GM21723 (cell line): ENCODE measurements around the gene P2RX6.
"Not testable (repeated sequence)": the region's sequence is repeated elsewhere in the genome, so short reads cannot be mapped to it uniquely, and the experiment has no call there.

Experiments
- ATAC-seq: cut with Tn5 transposase; IDR thresholded peaks from one replicate; pipeline ENCODE4 v1.9.1; 2021; ENCODE audit warnings: mild to moderate bottlenecking, moderate library complexity; ENCODE audit not compliant: unreplicated experiment

P2RX6 gene

GRCh38 chr22:21014726-21015465, at the start of gene P2RX6:
Gene P2RX6, plus strand, starts transcription at chr22:21015165. Its CDS starts 10 bp downstream, at chr22:21015175.
- ATAC-seq = no peak

DNA sequence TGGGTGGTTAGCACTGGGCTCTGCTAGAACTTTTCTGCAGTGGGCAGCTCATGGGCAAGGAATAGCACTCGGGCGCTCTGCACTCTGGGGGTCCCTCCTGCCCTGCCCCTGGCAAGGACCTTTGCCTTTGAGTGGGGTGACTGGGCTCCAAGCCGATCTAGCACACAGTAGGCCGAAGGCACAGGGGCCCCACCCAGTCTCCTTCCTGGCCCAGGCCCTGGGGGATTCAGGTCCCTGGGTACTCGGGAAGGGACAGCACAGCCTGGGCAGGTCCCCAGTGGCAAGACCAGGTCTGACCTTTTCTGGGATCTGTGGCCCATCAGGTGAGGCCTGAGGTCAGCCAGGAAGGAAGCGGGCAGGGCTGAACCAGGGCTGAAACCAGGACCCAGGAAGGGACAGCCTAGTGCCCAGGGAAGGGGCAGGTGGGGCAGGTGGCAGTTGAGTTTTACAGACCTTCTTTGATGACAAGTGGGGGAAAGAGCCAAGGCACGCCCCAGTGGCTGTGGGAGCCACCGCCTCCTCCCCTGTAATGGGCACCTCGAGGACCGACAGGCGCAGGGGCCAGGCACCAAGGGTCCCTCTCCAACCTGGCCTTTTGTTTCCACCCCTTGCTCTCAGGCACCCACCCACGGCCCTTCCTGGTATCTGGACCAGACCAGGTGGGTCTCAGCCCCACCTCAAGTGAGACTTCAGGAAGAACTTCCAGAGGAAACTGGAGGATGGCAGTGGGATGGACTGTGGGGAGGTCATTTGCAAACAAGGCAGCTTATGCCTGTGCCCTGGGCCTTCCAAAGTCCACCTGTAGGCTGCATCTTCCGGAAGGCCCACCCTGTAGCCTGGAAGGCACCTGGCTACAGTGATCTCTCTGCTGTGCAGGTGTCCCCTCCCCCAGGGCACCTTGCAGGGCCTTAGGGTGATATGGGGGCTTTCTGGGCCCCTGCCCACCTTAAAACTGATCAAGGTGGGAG, 48.8 kb upstream of the P2RX6 start:
- ATAC-seq = no peak

DNA sequence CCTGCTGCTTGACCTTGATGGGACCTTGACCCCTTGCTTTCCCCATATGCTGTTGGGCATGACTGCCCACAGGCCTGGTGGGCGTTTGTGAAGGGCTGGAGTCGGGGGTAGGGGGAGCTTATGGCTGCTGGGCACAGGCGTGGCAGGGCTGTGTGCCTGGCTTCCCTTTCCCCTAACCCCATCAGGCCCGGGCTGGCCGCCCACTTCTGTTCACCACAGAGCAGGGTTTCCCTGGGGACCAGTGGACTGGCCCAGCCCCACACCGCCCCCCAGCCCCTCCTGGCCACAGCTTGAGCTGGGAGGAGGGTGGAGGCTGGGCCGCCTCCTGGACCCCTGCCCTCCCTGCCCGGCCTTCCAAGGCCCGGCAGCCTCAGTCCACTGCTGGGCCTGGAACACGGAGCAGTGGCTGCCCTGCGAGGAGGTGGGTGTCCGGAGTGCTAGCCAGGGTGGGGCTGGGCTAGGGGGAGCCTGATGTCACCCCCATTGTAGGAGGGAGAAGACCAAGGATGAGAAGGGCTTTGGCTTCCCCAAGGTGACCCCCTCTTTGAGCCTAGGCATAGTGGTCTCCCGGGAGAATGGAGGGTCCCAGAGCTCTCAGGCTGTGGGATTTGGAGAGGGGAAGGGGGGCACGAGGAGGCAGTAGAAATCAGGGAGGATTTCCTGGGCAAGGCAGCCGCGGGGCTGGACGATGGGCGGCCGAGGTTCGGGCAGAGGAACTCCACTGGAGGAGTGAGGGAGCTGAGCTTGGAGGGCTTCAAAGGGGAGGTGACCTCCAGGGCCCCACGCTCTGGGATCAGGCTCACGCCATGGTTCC, 47.9 kb upstream of the P2RX6 start, which contains the start of gene AIFM3:
Gene AIFM3, plus strand, starts transcription at position 373 of the 814 bp plus-strand sequence. CDS start 690 bp downstream, outside the sequence.
- ATAC-seq = no peak

- no peak for ATAC-seq
Measured at GRCh38 chr22:20967697-20968211, 47.2 kb upstream of the P2RX6 start.

DNA sequence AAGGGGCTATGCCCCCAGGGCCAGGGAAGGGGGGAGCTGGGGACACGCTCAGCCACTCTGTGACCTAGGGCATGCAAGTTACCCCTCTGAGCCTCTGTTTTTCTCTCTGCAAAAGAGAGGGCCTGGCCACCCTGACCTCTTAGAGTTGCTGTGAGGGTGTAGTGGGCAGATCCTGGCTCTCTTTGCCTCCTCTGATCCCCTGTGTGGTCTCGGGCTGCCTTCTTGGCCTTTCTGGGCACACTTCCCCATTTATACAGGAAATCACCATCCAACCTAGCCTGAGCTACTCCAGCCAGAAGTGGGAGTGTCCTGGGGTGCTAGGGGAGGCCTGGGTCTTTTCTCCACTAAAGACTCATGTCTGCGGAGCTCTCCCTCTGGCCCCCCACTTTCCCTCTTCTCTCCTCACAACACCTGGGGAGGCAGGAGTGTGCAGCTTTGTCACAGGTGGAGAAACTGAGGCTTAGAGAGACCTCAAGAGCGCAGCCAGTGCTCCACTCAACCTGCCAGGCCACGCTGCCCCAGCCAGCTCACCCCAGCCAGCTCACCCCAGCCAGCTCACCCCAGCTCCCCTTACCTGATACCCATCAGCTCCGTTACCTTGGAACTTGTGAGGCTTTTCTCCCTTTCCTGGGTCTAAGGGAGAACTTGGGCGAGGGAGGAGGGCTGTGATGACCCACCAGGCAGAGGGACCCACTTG, 46.5 kb upstream of the P2RX6 start:
- no peak for ATAC-seq

GRCh38 chr22:20970939-20971657, 43.9 kb upstream of the P2RX6 start:
- ATAC-seq = no peak

DNA sequence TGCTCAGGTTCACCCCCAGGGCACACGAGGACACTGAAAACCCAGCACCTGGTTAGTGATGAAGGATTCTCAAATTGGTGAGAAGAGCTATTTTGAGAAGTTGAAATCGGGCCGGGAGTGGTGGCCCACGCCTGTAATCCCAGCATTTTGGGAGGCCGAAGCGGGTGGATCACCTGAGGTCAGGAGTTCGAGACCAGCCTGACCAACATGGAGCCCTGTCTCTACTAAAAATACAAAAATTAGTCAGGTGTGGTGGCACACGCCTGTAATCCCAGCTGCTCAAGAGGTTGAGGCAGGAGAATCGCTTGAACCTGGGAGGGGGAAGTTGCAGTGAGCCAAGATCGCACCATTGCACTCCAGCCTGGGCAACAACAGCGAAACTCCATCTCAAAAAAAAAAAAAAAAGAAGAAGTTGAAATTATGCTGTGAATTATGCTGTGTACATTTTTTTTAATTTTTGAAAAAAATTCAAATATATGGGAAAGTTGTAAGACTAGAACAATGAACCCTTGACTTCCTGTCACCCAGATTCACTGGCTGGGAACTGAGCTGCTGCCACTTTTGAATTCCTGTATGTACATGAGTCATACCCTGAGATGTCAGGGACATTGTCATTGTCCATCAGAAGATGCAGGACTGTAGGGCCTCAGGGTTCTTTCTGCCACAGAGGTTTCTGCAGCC, 42.8 kb upstream of the P2RX6 start:
- not testable (repeated sequence) for ATAC-seq

GRCh38 chr22:20972933-20973577, 41.9 kb upstream of the P2RX6 start:
- ATAC-seq = no peak

DNA sequence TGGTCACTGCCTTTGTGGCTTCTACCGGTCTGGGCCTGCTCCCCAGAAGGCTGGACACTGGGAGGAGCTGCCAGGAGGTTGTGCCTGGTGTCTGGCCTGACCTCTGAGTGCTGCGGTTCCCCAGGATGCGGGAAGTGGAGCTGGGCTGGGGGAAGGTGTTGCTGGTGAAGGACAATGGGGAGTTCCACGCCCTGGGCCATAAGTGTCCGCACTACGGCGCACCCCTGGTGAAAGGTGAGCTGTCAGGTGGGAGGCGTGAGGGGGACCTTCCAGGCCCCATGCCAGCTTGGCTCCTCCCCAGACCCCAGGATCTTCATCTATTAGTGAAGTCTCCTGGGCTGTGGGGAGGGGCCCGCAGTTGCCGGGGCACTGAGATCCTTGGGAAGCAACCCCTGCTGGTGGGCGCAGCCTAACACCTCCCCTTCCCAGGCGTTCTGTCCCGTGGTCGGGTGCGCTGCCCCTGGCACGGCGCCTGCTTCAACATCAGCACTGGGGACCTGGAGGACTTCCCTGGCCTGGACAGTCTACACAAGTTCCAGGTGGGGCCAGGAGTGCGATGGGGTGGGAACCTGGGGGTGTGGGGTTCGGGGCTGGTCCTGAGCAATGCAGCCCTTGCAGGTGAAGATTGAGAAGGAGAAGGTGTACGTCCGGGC, 41.2 kb upstream of the P2RX6 start:
- ATAC-seq = no peak

DNA sequence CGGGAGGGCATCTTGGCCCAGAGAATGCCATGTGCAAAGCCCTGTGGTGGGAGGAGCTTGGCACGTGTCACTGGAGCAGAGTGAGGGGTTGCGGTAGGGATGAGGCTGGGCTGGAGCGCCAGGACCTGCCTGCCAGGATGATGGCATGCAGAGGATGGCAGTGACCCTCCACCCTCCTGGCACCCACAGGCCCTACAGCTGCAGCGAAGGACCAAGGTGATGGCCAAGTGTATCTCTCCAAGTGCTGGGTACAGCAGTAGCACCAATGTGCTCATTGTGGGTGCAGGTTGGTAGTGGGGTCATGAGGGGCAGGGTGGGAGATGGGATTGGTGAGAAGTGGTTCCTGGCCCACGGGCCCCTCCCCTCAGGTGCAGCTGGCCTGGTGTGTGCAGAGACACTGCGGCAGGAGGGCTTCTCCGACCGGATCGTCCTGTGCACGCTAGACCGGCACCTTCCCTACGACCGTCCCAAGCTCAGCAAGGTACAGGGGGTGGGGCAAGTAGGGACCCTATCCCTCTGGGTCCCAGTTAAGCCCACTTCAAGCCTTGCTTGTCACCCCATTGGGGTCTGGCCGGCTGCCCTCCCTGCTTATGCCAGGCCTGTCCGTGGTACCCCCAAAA, 40.5 kb upstream of the P2RX6 start:
- ATAC-seq = no peak

DNA sequence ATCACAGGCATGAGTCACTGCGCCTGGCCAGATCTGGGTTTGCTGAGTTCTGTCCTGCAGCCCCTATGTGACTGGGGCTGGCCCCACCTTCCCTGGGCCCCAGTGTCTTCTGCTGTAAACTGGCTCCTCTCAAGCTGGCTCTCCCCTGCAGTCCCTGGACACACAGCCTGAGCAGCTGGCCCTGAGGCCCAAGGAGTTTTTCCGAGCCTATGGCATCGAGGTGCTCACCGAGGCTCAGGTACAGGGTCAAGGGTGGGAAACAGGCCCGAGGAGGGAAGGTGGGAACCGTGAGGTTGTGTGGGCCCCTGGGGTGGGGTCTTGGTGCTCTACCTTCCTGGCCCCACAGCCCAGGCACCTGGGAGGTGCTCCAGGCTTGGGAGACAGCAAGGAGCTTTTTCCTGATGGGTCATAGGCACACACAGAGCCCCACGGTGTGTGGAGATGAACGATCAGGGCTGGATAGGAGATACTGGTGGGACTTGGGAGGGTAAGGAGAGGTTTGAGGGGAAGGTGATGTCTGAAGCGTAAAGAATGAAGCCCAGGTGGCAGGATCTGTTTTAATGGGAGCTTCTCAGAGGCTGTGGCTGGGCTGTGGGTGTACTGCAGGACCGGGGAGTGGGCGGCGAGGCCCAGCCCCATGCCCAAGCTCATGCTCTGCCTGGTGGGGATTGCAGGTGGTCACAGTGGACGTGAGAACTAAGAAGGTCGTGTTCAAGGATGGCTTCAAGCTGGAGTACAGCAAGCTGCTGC, 39.2 kb upstream of the P2RX6 start:
- ATAC-seq = no peak

DNA sequence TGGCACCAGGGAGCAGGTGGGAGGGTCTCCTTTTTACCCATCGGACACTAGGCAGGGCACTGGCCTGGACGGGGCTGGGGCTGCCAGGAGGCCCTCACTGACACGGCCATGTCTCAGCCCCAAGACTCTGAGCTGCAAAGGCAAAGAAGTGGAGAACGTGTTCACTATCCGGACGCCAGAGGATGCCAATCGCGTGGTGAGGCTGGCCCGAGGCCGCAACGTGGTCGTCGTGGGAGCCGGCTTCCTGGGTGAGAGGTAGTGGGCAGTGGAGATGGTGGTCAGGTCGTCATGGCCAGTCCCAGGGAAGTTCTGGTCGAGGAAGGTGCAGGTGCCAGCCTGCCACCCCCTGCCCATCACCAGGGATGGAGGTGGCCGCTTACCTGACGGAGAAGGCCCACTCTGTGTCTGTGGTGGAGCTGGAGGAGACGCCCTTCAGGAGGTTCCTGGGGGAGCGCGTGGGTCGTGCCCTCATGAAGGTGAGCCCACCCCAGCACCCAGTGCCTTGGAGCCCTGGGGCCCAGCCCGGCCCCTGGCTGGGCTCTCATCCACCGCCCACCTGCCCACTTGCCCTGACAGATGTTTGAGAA, 38.6 kb upstream of the P2RX6 start:
- ATAC-seq = no peak

DNA sequence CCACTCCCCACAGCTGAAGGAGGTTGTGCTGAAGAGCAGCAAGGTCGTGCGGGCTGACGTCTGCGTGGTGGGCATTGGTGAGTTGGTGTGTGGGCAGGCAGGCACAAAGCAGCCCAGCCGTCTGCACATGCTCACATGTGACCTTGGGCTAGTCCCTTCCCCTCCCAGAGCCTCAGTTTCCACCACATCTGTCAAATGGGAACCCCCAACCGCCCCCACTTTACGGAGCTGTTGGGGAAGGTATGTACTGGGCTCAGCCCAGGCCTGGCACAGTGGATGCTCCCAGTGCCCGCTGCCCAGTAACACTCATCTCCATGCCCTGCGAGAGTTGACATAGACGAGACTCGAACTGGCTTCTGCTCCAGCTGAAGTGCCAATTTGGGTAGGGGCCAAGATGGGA, 37.9 kb upstream of the P2RX6 start:
- ATAC-seq = no peak

DNA sequence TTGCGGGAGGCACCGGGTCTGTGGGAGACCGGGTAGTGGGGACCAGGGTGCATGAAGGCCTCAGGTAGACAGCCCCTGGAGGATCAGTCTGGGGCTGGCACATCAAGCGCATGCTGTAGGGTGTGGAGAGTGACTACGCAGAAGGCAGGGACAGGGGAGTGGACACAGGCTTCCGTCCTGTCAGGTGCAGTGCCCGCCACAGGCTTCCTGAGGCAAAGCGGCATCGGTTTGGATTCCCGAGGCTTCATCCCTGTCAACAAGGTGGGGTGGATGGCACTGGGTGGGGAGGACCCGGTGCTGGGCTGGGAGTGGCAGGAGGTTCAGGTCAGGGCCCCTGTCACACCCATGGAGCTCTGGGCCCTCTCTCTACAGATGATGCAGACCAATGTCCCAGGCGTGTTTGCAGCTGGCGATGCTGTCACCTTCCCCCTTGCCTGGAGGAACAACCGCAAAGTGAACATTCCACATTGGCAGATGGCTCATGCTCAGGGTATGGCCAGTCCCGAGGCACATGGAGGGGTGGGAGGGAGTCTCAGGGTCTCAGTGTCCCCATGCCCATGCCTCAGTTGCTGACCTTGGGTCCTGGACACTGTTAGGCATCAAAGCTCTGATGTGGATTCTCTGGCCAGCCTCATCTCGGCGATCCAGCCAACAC, 37.3 kb upstream of the P2RX6 start:
- ATAC-seq = no peak

DNA sequence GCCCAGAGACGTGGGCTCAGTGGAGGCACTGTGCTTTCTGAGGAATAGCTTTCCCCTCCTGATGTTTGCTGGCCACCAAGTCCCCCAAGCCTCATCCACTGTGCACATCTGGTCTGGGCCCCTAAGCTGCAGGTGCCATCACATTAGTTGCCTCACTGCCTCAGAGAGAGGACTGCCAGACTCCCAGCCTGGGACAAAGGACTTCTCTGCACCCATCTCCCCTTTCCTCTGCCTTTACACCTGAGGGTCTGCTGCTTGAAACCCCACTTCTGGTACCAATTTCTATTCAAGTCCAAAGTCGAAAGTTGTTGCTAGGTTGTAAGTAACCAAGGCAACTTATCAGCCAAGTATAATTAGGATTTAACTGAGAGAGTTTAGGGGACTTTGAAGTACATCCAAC, 36.5 kb upstream of the P2RX6 start:
- no peak for ATAC-seq

DNA sequence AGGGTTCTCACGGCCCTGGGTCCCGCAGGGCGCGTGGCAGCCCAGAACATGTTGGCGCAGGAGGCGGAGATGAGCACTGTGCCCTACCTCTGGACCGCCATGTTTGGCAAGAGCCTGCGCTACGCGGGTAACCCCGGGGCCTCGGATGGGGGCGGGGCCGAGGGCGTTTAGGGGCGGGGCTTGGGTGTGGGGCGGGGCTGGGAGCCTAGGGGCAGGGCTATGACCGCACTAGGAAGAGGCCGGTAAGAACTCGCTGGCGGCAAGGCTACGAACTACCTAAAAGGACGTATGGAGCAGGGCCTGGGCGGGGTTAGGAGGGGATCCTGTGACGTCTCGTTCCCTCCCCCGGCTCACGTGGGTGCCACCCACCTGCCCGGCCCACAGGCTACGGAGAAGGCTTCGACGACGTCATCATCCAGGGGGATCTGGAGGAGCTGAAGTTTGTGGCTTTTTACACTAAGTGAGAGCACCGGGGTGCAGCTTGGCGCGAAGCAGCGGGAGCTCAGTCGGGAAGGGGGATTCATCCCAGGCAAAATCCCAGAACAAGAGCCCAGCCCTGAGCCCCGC, 35.6 kb upstream of the P2RX6 start:
- ATAC-seq = no peak
